Esophagus muscularis mucosa (tissue), 3 donors: ENCODE results near the gene CENPB.

Experiments
- POLR2A ChIP-seq: fragments of 450-650 bp; IDR thresholded peaks from one replicate; pipeline ENCODE4 v1.6.1; 2017; ENCODE audit warnings: antibody characterized with exemption, moderate library complexity, mild to moderate bottlenecking, low read depth
- POLR2AphosphoS5 ChIP-seq, 2 donors: sonication (generic); formaldehyde crosslinking; IDR thresholded peaks; one replicate each; pipeline ENCODE4 v1.6.1; 2017; ENCODE audit warnings: antibody characterized with exemption in 2 of 2
- TF ChIP-seq, protein P1 (sequence below), 3 experiments: fragments of 200-600 bp in 2 of 3; fragments of 450-650 bp in 1 of 3; sonication (generic) in 2 of 3; IDR thresholded peaks; one replicate each; pipeline ENCODE4 v1.5.1; 2017 to 2019; ENCODE audit warnings: antibody characterized with exemption in 3 of 3, mild to moderate bottlenecking in 2 of 3, moderate library complexity in 1 of 3

DNA sequence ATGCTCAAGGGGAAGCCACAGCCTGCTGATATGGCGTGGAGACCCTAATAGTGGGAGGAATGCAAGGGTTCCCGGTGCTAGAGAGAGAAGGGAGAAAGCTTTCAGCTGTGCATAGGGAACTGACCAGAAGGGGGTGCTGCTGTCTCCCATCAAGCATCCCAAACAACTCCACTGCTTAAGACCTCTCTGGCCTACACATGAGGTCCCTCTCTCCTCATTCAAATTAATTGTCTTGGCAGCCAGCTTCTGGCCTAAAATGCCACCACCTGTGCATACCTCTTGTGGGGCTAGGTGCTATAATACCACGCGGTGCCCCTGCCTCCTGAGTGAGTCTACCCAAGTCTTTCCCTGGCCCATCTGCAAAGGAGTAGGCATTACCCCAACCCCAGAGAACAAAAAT lies 33.4 kb downstream of the CENPB start:
- no peak for TF ChIP-seq POLR2A
- TF ChIP-seq, protein P1, sequence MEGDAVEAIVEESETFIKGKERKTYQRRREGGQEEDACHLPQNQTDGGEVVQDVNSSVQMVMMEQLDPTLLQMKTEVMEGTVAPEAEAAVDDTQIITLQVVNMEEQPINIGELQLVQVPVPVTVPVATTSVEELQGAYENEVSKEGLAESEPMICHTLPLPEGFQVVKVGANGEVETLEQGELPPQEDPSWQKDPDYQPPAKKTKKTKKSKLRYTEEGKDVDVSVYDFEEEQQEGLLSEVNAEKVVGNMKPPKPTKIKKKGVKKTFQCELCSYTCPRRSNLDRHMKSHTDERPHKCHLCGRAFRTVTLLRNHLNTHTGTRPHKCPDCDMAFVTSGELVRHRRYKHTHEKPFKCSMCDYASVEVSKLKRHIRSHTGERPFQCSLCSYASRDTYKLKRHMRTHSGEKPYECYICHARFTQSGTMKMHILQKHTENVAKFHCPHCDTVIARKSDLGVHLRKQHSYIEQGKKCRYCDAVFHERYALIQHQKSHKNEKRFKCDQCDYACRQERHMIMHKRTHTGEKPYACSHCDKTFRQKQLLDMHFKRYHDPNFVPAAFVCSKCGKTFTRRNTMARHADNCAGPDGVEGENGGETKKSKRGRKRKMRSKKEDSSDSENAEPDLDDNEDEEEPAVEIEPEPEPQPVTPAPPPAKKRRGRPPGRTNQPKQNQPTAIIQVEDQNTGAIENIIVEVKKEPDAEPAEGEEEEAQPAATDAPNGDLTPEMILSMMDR (IDR thresholded peaks at IDR 0.05) = peak; percentile 75 to 85 (median 76)
- TF ChIP-seq POLR2AphosphoS5 (IDR thresholded peaks at IDR 0.05) = peak; percentile 18 to 40
